Suprapubic skin (tissue), 4 donors: ENCODE results near the gene MPDZ. TPM values are rescaled to one million over a fixed set of nuclear protein-coding genes. Genes with fewer than 3 reads are reported as not detected.

ENCODE experiments used
- DNase-seq, 2 donors: peaks; one replicate each; pipeline ENCODE4 v3.0.0-alpha.2; 2019; ENCODE audit warnings: low spot score in 2 of 2
- H3K27ac ChIP-seq: fragments of 200-600 bp; sonication (generic); one replicate; pipeline ENCODE4 v1.5.1; 2019
- H3K27me3 ChIP-seq: fragments of 200-600 bp; sonication (generic); one replicate; pipeline ENCODE4 v1.5.1; 2019
- H3K36me3 ChIP-seq: fragments of 200-600 bp; sonication (generic); one replicate; pipeline ENCODE4 v1.5.1; 2019
- H3K4me1 ChIP-seq: fragments of 200-600 bp; sonication (generic); one replicate; pipeline ENCODE4 v1.5.1; 2019
- H3K4me3 ChIP-seq: fragments of 200-600 bp; sonication (generic); one replicate; pipeline ENCODE4 v1.5.1; 2019; ENCODE audit warnings: mild to moderate bottlenecking
- H3K9me3 ChIP-seq: fragments of 200-600 bp; sonication (generic); one replicate; pipeline ENCODE4 v1.5.1; 2019
- EP300 ChIP-seq: sonication (generic); formaldehyde crosslinking; IDR thresholded peaks from one replicate; pipeline ENCODE4 v1.6.1; 2017; ENCODE audit warnings: antibody characterized with exemption
- POLR2A ChIP-seq, 2 donors: fragments of 450-650 bp; IDR thresholded peaks; one replicate each; pipeline ENCODE4 v1.6.1; 2017; ENCODE audit warnings: antibody characterized with exemption in 2 of 2, mild to moderate bottlenecking in 2 of 2, moderate library complexity in 2 of 2
- POLR2AphosphoS5 ChIP-seq, 3 donors: sonication (generic); formaldehyde crosslinking; IDR thresholded peaks; one replicate each; pipeline ENCODE4 v1.6.1; 2017; ENCODE audit warnings: antibody characterized with exemption in 3 of 3
- WGBS: methylation state at CpG from one replicate; pipeline ENCODE4 v1.1.5; 2018; 5-methylcytosine and 5-hydroxymethylcytosine counted together
- total RNA-seq, 4 donors: library from RNA; depleted of rRNA; stranded (reverse); fragments of >200 nt; gene quantifications; one replicate each; pipeline ENCODE4 v1.1.0, GENCODE V29; 2016
- TF ChIP-seq, protein P1 (sequence below), 2 donors: fragments of 200-600 bp in 1 of 2; fragments of 450-650 bp in 1 of 2; sonication (generic) in 1 of 2; IDR thresholded peaks; one replicate each; pipeline ENCODE4 v1.5.1; 2016 to 2019; ENCODE audit warnings: antibody characterized with exemption in 2 of 2, mild to moderate bottlenecking in 1 of 2, moderate library complexity in 1 of 2

MPDZ gene
- total RNA-seq, 4 donors from 2014 or later, result 4.7 to 13.4 (median 9.2) TPM

DNA sequence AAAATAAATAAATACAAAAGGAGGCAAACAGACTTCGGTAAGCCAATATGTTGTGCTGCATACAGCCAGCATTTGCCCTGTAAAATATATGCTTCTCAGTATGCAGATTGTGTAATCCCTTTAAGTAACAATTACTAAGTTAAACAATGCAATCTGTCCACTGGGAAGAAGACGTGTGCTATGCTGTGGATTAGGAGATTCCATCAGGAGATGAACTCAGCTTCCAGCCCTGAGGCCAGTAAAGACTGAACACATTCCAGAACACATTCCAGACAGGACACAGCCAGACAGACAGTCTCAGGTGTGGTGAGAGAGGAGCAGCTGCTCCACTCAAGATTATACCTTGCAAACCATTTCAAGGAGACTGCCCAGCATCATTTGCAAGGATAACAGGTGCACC, 97.8 kb downstream of the MPDZ start:
- TF ChIP-seq POLR2AphosphoS5 (IDR thresholded peaks at IDR 0.05), result no peak
- TF ChIP-seq, protein P1, sequence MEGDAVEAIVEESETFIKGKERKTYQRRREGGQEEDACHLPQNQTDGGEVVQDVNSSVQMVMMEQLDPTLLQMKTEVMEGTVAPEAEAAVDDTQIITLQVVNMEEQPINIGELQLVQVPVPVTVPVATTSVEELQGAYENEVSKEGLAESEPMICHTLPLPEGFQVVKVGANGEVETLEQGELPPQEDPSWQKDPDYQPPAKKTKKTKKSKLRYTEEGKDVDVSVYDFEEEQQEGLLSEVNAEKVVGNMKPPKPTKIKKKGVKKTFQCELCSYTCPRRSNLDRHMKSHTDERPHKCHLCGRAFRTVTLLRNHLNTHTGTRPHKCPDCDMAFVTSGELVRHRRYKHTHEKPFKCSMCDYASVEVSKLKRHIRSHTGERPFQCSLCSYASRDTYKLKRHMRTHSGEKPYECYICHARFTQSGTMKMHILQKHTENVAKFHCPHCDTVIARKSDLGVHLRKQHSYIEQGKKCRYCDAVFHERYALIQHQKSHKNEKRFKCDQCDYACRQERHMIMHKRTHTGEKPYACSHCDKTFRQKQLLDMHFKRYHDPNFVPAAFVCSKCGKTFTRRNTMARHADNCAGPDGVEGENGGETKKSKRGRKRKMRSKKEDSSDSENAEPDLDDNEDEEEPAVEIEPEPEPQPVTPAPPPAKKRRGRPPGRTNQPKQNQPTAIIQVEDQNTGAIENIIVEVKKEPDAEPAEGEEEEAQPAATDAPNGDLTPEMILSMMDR (IDR thresholded peaks at IDR 0.05), result no peak
- no peak for TF ChIP-seq EP300
- TF ChIP-seq POLR2A (IDR thresholded peaks at IDR 0.05), result no peak
- H3K27me3 ChIP-seq, result no peaks in the 10 kb centered on the region
- H3K9me3 ChIP-seq, result no peaks in the 10 kb centered on the region
- no peaks in the 10 kb centered on the region for H3K4me1 ChIP-seq
- DNase-seq, result no peak
- 59% methylated on average over 2 of the region's 2 CpGs for WGBS
- no peaks in the 10 kb centered on the region for H3K36me3 ChIP-seq
- H3K27ac ChIP-seq, result no peak overlapping the region
- H3K4me3 ChIP-seq, result no peak overlapping the region

DNA sequence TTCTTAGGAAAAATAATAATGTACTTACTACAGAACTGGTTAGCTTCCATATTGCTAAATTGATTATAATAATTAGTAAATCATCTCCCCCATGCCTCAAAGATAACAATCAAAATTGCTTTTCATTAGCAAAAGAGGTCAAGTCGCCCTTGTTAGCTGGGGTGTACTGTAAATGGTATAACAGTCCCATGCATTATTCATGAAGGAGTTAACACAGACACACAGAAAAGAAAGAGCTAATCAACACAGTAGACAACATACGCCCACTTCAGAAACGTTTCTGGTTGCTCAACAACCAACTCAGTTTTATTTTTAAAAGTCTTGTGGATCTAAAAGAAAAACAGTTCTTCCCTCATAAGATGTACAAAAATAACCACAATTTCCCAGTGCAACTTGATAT, 100.2 kb downstream of the MPDZ start:
- TF ChIP-seq POLR2AphosphoS5 (IDR thresholded peaks at IDR 0.05), result no peak
- TF ChIP-seq POLR2A (IDR thresholded peaks at IDR 0.05), result no peak
- TF ChIP-seq EP300, result no peak
- TF ChIP-seq, protein P1 (IDR thresholded peaks at IDR 0.05), result no peak
- Histone ChIP-seq H3K27ac (no peak overlapping the region), H3K27me3 (no peaks in the 10 kb centered on the region), H3K4me3 (no peak overlapping the region), H3K4me1 (no peaks in the 10 kb centered on the region), H3K9me3 (no peaks in the 10 kb centered on the region), H3K36me3 (no peaks in the 10 kb centered on the region)
- DNase-seq, result no peak
- WGBS, result 64% methylated on average over 3 of the region's 3 CpGs

DNA sequence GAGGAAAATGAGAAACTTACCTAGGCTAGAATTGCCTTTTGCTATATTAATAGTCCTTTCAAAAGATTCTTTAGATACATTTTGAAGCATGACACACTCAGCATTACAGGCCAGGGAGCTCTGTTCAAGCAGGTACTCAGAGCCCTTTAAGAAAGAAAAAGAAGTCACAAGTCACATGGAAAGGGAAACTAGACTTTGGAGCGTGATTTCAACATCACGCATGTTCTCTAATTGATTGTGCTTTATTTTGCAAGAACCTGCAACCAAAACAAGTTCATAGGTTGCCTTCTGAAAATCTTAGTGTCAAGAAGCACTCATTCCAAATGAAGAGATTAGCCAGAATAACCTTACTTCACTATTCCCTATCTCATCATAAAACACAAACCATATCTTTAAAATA, 103.8 kb downstream of the MPDZ start:
- Histone ChIP-seq H3K4me1 (no peaks in the 10 kb centered on the region), H3K36me3 (no peaks in the 10 kb centered on the region), H3K27me3 (no peaks in the 10 kb centered on the region), H3K4me3 (no peak overlapping the region), H3K27ac (no peak overlapping the region), H3K9me3 (no peaks in the 10 kb centered on the region)
- TF ChIP-seq EP300, result no peak
- TF ChIP-seq, protein P1 (IDR thresholded peaks at IDR 0.05), result no peak
- TF ChIP-seq POLR2A (IDR thresholded peaks at IDR 0.05), result no peak
- no peak for TF ChIP-seq POLR2AphosphoS5 (IDR thresholded peaks at IDR 0.05)
- DNase-seq, result no peak
- 89% methylated on average over 2 of the region's 2 CpGs for WGBS

DNA sequence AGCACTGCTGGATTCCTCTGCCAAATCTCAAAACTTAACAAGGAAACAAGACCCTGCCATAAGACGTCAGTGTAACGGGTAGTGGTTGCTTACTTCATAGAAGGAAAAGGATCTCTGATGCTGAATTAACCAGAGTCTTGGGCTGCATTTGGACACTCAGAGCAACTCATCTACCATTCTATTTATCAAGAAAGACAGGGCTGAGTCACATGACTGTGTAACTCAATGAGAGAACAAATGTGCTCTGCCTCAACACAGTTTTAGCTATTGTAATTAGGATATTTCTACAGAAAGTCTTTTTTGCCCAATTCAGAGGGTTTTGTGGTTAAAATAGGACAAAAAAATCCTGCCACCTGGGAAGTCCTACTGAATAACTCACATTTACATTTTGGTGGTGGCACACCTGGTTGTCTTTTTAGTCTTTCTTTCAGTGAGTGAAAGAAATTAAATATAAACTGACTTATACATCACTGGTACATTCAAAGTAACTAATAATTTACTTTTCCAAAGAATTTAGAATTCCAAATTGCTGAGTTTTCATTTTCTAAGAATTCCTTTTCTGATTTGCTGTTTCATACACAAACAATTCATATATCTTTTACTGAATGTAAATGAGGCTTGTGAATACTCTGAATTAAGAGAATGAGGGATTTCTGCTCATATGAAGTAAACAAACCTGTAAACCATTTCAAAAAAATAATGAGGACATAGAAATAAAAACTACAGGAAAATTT, 104.4 kb downstream of the MPDZ start:
- Histone ChIP-seq H3K36me3 (no peaks in the 10 kb centered on the region), H3K9me3 (no peaks in the 10 kb centered on the region), H3K4me1 (no peaks in the 10 kb centered on the region), H3K4me3 (no peak overlapping the region), H3K27ac (no peak overlapping the region), H3K27me3 (no peaks in the 10 kb centered on the region)
- TF ChIP-seq, protein P1 (IDR thresholded peaks at IDR 0.05), result no peak
- TF ChIP-seq POLR2AphosphoS5 (IDR thresholded peaks at IDR 0.05) (no peak), POLR2A (IDR thresholded peaks at IDR 0.05) (no peak), EP300 (no peak)
- 98% methylated on average over 2 of the region's 2 CpGs for WGBS
- DNase-seq, result no peak

DNA sequence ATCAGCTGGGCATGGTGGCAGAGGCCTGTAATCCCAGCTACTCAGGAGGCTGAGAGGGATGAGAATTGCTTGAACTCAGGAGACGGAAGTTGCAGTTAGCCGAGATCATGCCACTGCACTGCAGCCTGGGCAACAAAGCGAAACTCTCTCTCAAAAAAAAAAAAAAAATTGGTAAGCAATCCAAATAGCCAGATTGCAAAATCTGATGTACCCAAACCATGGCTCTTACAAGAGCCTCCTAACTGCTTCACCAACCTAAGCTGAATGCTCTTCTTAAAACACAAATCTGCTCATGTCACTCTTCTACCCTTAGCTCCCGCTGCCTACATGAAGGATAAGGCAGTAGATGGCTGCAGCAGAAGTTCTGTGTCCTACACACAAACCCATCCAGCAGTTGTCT, 105.9 kb downstream of the MPDZ start:
- no peak for DNase-seq
- WGBS, result 95% methylated on average over 4 of the region's 4 CpGs
- H3K9me3 ChIP-seq, result no peaks in the 10 kb centered on the region
- no peak for TF ChIP-seq POLR2AphosphoS5 (IDR thresholded peaks at IDR 0.05)
- no peak for TF ChIP-seq EP300
- no peak for TF ChIP-seq POLR2A (IDR thresholded peaks at IDR 0.05)
- TF ChIP-seq, protein P1 (IDR thresholded peaks at IDR 0.05), result no peak
- H3K4me3 ChIP-seq, result no peak overlapping the region
- no peaks in the 10 kb centered on the region for H3K27me3 ChIP-seq
- no peaks in the 10 kb centered on the region for H3K36me3 ChIP-seq
- H3K27ac ChIP-seq, result no peak overlapping the region
- H3K4me1 ChIP-seq, result no peaks in the 10 kb centered on the region
